HepG2 (cell line): ENCODE data around the gene MRPL27. TPM values are rescaled to one million over a fixed set of nuclear protein-coding genes. Genes with fewer than 3 reads are reported as not detected.

Source experiments
- ATAC-seq: fragments of 200-7000 bp; cut with Tn5 transposase; 3 replicates; pipeline ENCODE4 v1.9.1; 2020; ENCODE audit warnings: mild to moderate bottlenecking, moderate library complexity
- BruUV-seq: library from RNA; stranded (reverse); fragments of 400-500 nt; replicated peaks from 2 replicates; lab custom pipeline; 2021; lab: Mats Ljungman, UMichigan
- CTCF ChIA-PET: fragments of 300-600 bp; formaldehyde crosslinking; extraction: SDS; loops from one replicate; lab custom pipeline; 2021; ENCODE audit warnings: low total read pairs, inconsistent platforms, low intra/inter-chr PET ratio; lab: Yijun Ruan, JAX
- POLR2A ChIA-PET: fragments of 350-600 bp; sonication (Branson Sonifier 250); formaldehyde crosslinking; loops from one replicate; lab custom pipeline; 2020; ENCODE audit warnings: antibody characterized with exemption, inconsistent platforms; lab: Yijun Ruan, JAX
- DNase-seq: peaks from one replicate; pipeline ENCODE4 v3.0.0-alpha.2; 2015; ENCODE audit warnings: low spot score
- FAIRE-seq: peaks from 3 replicates; lab custom pipeline; 2011; peaks lifted over from hg19 to GRCh38; lab: Jason Lieb, UNC
- H2AFZ ChIP-seq: one replicate; pipeline ENCODE4 v1.6.1; 2011; ENCODE audit warnings: low read length, inconsistent platforms
- H3K27ac ChIP-seq: fragments of 300-600 bp; 3 replicates; pipeline ENCODE4 v1.8.0; 2011; ENCODE audit warnings: mixed run types, mild to moderate bottlenecking, mixed read lengths, low read length, inconsistent platforms; ENCODE audit not compliant: insufficient read depth; ENCODE audit errors: extremely low read length
- H3K27me3 ChIP-seq, 2 experiments: fragments of 200-600 bp in 1 of 2; 2 replicates in 1 of 2; 3 replicates in 1 of 2; pipeline versions ENCODE4 v1.6.0 to v1.8.0; 2011; ENCODE audit warnings: low read length in 2 of 2, mild to moderate bottlenecking in 2 of 2, moderate library complexity in 2 of 2, inconsistent platforms in 1 of 2; ENCODE audit not compliant: insufficient read depth in 2 of 2, control insufficient read depth in 1 of 2
- H3K36me3 ChIP-seq, 2 experiments: fragments of 200-600 bp in 1 of 2; replicated peaks in 1 of 2; 2 replicates in 1 of 2; 3 replicates in 1 of 2; pipeline versions ENCODE4 v1.5.1 to v1.8.0; 2011; ENCODE audit warnings: low read length in 2 of 2, inconsistent platforms in 1 of 2; ENCODE audit not compliant: insufficient read depth in 2 of 2, control insufficient read depth in 1 of 2
- H3K4me1 ChIP-seq: 2 replicates; pipeline ENCODE4 v1.5.1; 2012; ENCODE audit warnings: low read length, inconsistent platforms; ENCODE audit not compliant: insufficient read depth
- H3K4me2 ChIP-seq: 2 replicates; pipeline ENCODE4 v1.6.0; 2011; ENCODE audit warnings: low read depth, low read length, inconsistent platforms
- H3K4me3 ChIP-seq, 3 experiments: fragments of 200-600 bp in 1 of 3; sonication (generic), shearing (Covaris generic) in 1 of 3; replicated peaks in 1 of 3; 2 replicates each; pipeline ENCODE4 v1.5.1; 2011 to 2016; ENCODE audit warnings: low read length in 3 of 3, inconsistent platforms in 2 of 3, low read depth in 2 of 3, mild to moderate bottlenecking in 2 of 3, control low read depth in 1 of 3, mixed read lengths in 1 of 3; ENCODE audit not compliant: insufficient read depth in 1 of 3
- H3K79me2 ChIP-seq: one replicate; pipeline ENCODE4 v1.6.1; 2011; ENCODE audit warnings: low read length, inconsistent platforms; ENCODE audit not compliant: insufficient read depth
- H3K9ac ChIP-seq: 2 replicates; pipeline ENCODE4 v1.6.0; 2011; ENCODE audit warnings: mild to moderate bottlenecking, low read depth, low read length, inconsistent platforms; ENCODE audit not compliant: insufficient read depth
- H3K9me3 ChIP-seq: 2 replicates; pipeline ENCODE4 v1.5.1; 2012; ENCODE audit warnings: mild to moderate bottlenecking, low read length
- H4K20me1 ChIP-seq: 2 replicates; pipeline ENCODE4 v1.6.0; 2011; ENCODE audit warnings: inconsistent platforms, mild to moderate bottlenecking, low read length, moderate library complexity; ENCODE audit not compliant: insufficient read depth
- ASH2L ChIP-seq: fragments of 300-600, 200-600 bp; sonication (generic); IDR thresholded peaks from 2 replicates; pipeline ENCODE4 v1.7.0; 2017; ENCODE audit warnings: low read depth, mild to moderate bottlenecking, moderate library complexity, mixed read lengths, low read length; ENCODE audit not compliant: insufficient read length
- CBX5 ChIP-seq: sonication (generic); formaldehyde crosslinking; IDR thresholded peaks from 2 replicates; pipeline ENCODE4 v1.4.0; 2020; ENCODE audit warnings: missing genetic modification reagents, borderline replicate concordance
- EP300 ChIP-seq, 3 experiments: sonication (generic) in 1 of 3; formaldehyde crosslinking in 1 of 3; IDR thresholded peaks; 2 replicates each; pipeline versions ENCODE4 v1.5.1 to v1.6.1; 2011 to 2020; ENCODE audit warnings: low read depth in 2 of 3, low read length in 2 of 3, borderline replicate concordance in 1 of 3, improper control_type of control experiment in 1 of 3, mild to moderate bottlenecking in 1 of 3, missing genetic modification reagents in 1 of 3, moderate library complexity in 1 of 3
- HIVEP1 ChIP-seq: sonication (generic); formaldehyde crosslinking; IDR thresholded peaks from 2 replicates; pipeline ENCODE4 v1.4.0; 2020; ENCODE audit warnings: mild to moderate bottlenecking, missing genetic modification reagents
- KDM3A ChIP-seq: IDR thresholded peaks from 2 replicates; pipeline ENCODE4 v1.6.1; 2018; ENCODE audit warnings: low read depth, missing compliant biosample characterization
- NR2F1 ChIP-seq, 2 experiments: fragments of 450-650 bp in 1 of 2; formaldehyde crosslinking in 1 of 2; IDR thresholded peaks; 2 replicates each; pipeline versions ENCODE4 v1.5.0 to v1.6.1; 2016 to 2020; ENCODE audit warnings: mild to moderate bottlenecking in 1 of 2, missing compliant biosample characterization in 1 of 2, missing genetic modification reagents in 1 of 2, moderate library complexity in 1 of 2
- PITX1 ChIP-seq: sonication (generic); formaldehyde crosslinking; IDR thresholded peaks from 2 replicates; pipeline ENCODE4 v1.5.1; 2020; ENCODE audit warnings: mild to moderate bottlenecking, missing genetic modification reagents
- RFXANK ChIP-seq: IDR thresholded peaks from 2 replicates; pipeline ENCODE4 v1.6.1; 2016
- ZFY ChIP-seq: sonication (generic); formaldehyde crosslinking; IDR thresholded peaks from 2 replicates; pipeline ENCODE4 v1.4.0; 2020; ENCODE audit warnings: missing genetic modification reagents
- ZNF225 ChIP-seq: sonication (generic); formaldehyde crosslinking; IDR thresholded peaks from 2 replicates; pipeline ENCODE4 v1.4.0; 2020; ENCODE audit warnings: mild to moderate bottlenecking, missing genetic modification reagents
- ZNF326 ChIP-seq: sonication (generic); formaldehyde crosslinking; IDR thresholded peaks from 2 replicates; pipeline ENCODE4 v1.4.0; 2020; ENCODE audit warnings: missing genetic modification reagents, borderline replicate concordance
- ZNF350 ChIP-seq: sonication (generic); formaldehyde crosslinking; IDR thresholded peaks from 2 replicates; pipeline ENCODE4 v1.4.0; 2020; ENCODE audit warnings: mild to moderate bottlenecking, low read depth, missing genetic modification reagents, borderline replicate concordance
- ZNF605 ChIP-seq: sonication (generic); formaldehyde crosslinking; IDR thresholded peaks from 2 replicates; pipeline ENCODE4 v1.8.0; 2022; ENCODE audit warnings: mild to moderate bottlenecking, missing genetic modification reagents
- ZNF839 ChIP-seq: sonication (generic); formaldehyde crosslinking; IDR thresholded peaks from 2 replicates; pipeline ENCODE4 v1.4.0; 2020; ENCODE audit warnings: missing genetic modification reagents, mild to moderate bottlenecking, borderline replicate concordance
- ZNF891 ChIP-seq: sonication (generic); formaldehyde crosslinking; IDR thresholded peaks from 2 replicates; pipeline ENCODE4 v1.5.0; 2020; ENCODE audit warnings: mild to moderate bottlenecking, missing genetic modification reagents
- WGBS: methylation state at CpG from one replicate; pipeline ENCODE4 v1.1.6; 2017; ENCODE audit warnings: low lambda C conversion rate; 5-methylcytosine and 5-hydroxymethylcytosine counted together
- in situ Hi-C: cut with HindIII; loops from 2 replicates; pipeline ENCODE4 v1.10.0; 2017; ENCODE audit warnings: low pct_unique_long_range_greater_than_20kb; ENCODE audit not compliant: extremely low pct_ligation_motif_present
- intact Hi-C: fragments of 100-400 bp; cut with micrococcal nuclease; formaldehyde crosslinking; loops from one replicate; pipeline ENCODE4 v1.10.0; 2022; ENCODE audit not compliant: unreplicated experiment
- polyA plus RNA-seq, 8 experiments: library from polyadenylated mRNA; depleted of rRNA in 3 of 8; stranded (reverse) in 7 of 8; unstranded in 1 of 8; fragments of >200 nt; fragmentation: Illumina TruSeq in 4 of 8; extraction: Trizol in 4 of 8; gene quantifications; 2 replicates each; pipeline versions ENCODE4 v1.2.1 to v1.2.3, GENCODE V29; 2011 to 2016; ENCODE audit warnings: low read depth in 4 of 8, missing spikeins in 1 of 8, mixed read lengths in 1 of 8; ENCODE audit not compliant: insufficient read depth in 1 of 8
- total RNA-seq, 5 experiments: library from RNA; depleted of rRNA; stranded (reverse); fragments of >200 nt; fragmentation: Illumina TruSeq; extraction: Trizol; gene quantifications; 2 replicates each; pipeline ENCODE4 v1.2.3, GENCODE V29; 2016; ENCODE audit warnings: low read depth in 1 of 5
- TF ChIP-seq, protein P1 (sequence below): sonication (generic); formaldehyde crosslinking; IDR thresholded peaks from 2 replicates; pipeline ENCODE4 v1.4.0; 2020; ENCODE audit warnings: missing genetic modification reagents
- TF ChIP-seq, protein P2 (sequence below): sonication (generic); formaldehyde crosslinking; IDR thresholded peaks from 2 replicates; pipeline ENCODE4 v1.5.0; 2020; ENCODE audit warnings: missing genetic modification reagents, mild to moderate bottlenecking, borderline replicate concordance
- TF ChIP-seq, protein P3 (sequence below): IDR thresholded peaks from 2 replicates; pipeline ENCODE4 v1.6.1; 2016; ENCODE audit warnings: control low read depth
- TF ChIP-seq, protein P4 (sequence below): sonication (generic); formaldehyde crosslinking; IDR thresholded peaks from 2 replicates; pipeline ENCODE4 v1.4.0; 2020; ENCODE audit warnings: missing genetic modification reagents, mild to moderate bottlenecking, borderline replicate concordance

The MRPL27 gene
- total and polyA plus RNA-seq, 2 of the 13 experiments (the other 11 are each of a cell fraction or from before 2014, with no cell fraction given) = 137 to 217 TPM

DNA sequence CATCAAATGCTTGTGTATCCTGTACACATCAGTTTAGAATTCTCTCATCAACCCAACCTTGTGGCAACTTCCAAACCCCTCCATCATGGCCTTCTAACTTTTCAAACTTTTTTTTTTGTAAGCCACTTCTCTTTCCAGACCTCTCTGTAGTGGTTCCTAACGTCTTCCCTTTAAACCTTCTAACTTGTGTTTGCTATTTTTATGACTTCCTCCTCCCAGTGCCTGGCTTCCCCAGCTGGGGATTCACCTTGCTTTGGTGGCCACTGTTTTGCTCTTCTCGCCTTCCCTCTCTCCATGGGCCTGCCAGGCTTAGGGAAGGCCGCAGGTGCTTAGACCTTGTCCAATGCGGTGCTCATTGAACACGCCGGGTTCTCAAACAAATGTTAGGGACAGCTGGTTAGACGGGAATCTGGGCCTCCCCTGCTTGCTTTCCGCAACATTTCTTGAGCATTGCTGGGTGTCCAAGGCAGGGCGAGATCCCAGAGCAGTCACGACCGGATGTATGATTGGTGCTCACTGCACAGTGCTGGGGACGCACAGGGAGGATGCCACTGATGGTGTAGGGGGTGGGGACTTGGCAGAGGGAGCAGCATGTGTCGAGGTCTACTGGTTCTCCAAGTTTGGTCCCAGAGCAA is 28.1 kb downstream of the MRPL27 start:
- H2AFZ ChIP-seq = no peak overlapping the region
- ChIA-PET CTCF (no interaction called here), POLR2A (no interaction called here)
- WGBS = 47% methylated on average over 13 of the region's 13 CpGs
- no peaks in the 10 kb centered on the region for H4K20me1 ChIP-seq
- no peaks in the 10 kb centered on the region for H3K9me3 ChIP-seq
- ATAC-seq = peak; percentile 15
- no peak overlapping the region for H3K27ac ChIP-seq
- peaks cover 4 to 18% of the 10 kb centered on the region in 2 experiments; a peak in 4 of 5 replicates for H3K27me3 ChIP-seq
- in situ Hi-C loops = no loop called here
- no peak overlapping the region for H3K9ac ChIP-seq
- peaks cover 28% of the 10 kb centered on the region for H3K4me1 ChIP-seq
- intact Hi-C loops = no loop called here
- H3K4me3 ChIP-seq = peak overlapping the region in 2 of 3 experiments; percentile 74 to 93; a peak in 2 of 6 replicates
- no TSS peak for BruUV-seq
- peak overlapping the region; percentile 100 for H3K4me2 ChIP-seq
- no peaks in the 10 kb centered on the region for H3K36me3 ChIP-seq
- FAIRE-seq = no peak
- H3K79me2 ChIP-seq = peaks cover 12% of the 10 kb centered on the region
- no peak for DNase-seq
- TF ChIP-seq EP300 (IDR thresholded peaks at IDR 0.05; ENCODE audit: low read depth in 2 of 2, low read length in 2 of 2) (no peak), EP300 (CRISPR knock-in tag; IDR thresholded peaks at IDR 0.05; ENCODE audit: borderline replicate concordance) (0 out of 2 replicates have a peak, but pooled peaks have one; percentile 15), ZNF839 (CRISPR knock-in tag) (peak; percentile 61; the same call in 1 of the 2 replicates), ZNF350 (CRISPR knock-in tag) (0 out of 2 replicates have a peak, but pooled peaks have one; percentile 31), ZNF605 (CRISPR knock-in tag) (peak; percentile 46; the same call in 1 of the 2 replicates), ZNF891 (CRISPR knock-in tag) (no peak; the same call in none of the 2 replicates), ASH2L (peak; percentile 1), PITX1 (CRISPR knock-in tag) (0 out of 2 replicates have a peak, but pooled peaks have one; percentile 0), ZNF326 (no peak), ZFY (CRISPR knock-in tag) (no peak), HIVEP1 (CRISPR knock-in tag) (no peak), CBX5 (CRISPR knock-in tag) (0 out of 2 replicates have a peak, but pooled peaks have one; percentile 18), NR2F1 (CRISPR knock-in tag; IDR thresholded peaks at IDR 0.05) (no peak), RFXANK (CRISPR knock-in tag) (no peak), KDM3A (no peak), ZNF225 (CRISPR knock-in tag) (0 out of 2 replicates have a peak, but pooled peaks have one; percentile 16)
- TF ChIP-seq, protein P1, sequence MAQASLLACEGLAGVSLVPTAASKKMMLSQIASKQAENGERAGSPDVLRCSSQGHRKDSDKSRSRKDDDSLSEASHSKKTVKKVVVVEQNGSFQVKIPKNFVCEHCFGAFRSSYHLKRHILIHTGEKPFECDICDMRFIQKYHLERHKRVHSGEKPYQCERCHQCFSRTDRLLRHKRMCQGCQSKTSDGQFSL = no peak
- TF ChIP-seq, protein P2, sequence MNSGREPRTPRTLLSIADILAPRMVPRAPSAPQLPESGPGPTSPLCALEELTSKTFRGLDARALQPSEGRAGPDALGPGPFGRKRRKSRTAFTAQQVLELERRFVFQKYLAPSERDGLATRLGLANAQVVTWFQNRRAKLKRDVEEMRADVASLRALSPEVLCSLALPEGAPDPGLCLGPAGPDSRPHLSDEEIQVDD (CRISPR knock-in tag) = no peak
- TF ChIP-seq, protein P3, sequence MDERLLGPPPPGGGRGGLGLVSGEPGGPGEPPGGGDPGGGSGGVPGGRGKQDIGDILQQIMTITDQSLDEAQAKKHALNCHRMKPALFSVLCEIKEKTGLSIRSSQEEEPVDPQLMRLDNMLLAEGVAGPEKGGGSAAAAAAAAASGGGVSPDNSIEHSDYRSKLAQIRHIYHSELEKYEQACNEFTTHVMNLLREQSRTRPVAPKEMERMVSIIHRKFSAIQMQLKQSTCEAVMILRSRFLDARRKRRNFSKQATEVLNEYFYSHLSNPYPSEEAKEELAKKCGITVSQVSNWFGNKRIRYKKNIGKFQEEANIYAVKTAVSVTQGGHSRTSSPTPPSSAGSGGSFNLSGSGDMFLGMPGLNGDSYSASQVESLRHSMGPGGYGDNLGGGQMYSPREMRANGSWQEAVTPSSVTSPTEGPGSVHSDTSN (CRISPR knock-in tag) = no peak
- TF ChIP-seq, protein P4, sequence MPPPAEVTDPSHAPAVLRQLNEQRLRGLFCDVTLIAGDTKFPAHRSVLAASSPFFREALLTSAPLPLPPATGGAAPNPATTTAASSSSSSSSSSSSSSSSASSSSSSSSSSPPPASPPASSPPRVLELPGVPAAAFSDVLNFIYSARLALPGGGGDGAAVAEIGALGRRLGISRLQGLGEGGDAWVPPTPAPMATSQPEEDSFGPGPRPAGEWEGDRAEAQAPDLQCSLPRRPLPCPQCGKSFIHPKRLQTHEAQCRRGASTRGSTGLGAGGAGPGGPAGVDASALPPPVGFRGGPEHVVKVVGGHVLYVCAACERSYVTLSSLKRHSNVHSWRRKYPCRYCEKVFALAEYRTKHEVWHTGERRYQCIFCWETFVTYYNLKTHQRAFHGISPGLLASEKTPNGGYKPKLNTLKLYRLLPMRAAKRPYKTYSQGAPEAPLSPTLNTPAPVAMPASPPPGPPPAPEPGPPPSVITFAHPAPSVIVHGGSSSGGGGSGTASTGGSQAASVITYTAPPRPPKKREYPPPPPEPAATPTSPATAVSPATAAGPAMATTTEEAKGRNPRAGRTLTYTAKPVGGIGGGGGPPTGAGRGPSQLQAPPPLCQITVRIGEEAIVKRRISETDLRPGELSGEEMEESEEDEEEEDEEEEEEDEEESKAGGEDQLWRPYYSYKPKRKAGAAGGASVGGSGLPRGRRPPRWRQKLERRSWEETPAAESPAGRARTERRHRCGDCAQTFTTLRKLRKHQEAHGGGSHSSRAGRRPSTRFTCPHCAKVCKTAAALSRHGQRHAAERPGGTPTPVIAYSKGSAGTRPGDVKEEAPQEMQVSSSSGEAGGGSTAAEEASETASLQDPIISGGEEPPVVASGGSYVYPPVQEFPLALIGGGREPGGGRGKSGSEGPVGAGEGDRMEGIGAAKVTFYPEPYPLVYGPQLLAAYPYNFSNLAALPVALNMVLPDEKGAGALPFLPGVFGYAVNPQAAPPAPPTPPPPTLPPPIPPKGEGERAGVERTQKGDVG (CRISPR knock-in tag) = 0 out of 2 replicates have a peak, but pooled peaks have one; percentile 68
